PFSK-1 (cell line): ENCODE measurements around the gene OSTF1.

Source experiments
- POLR2AphosphoS5 ChIP-seq: IDR thresholded peaks from 2 replicates; pipeline ENCODE4 v1.6.1; 2012; ENCODE audit warnings: low read depth, mild to moderate bottlenecking, control low read depth, low read length, moderate library complexity
- REST ChIP-seq, 2 experiments: IDR thresholded peaks; 2 replicates each; pipeline versions ENCODE4 v1.6.1 to v1.8.0; 2011 to 2012; ENCODE audit warnings: low read depth in 2 of 2, low read length in 2 of 2, control low read depth in 1 of 2, inconsistent platforms in 1 of 2, mild to moderate bottlenecking in 1 of 2, moderate library complexity in 1 of 2; ENCODE audit not compliant: insufficient read depth in 1 of 2
- TAF1 ChIP-seq: IDR thresholded peaks from 2 replicates; pipeline ENCODE4 v1.6.1; 2012; ENCODE audit warnings: low read length, control low read depth, borderline replicate concordance; ENCODE audit not compliant: insufficient read depth

- no peak for TF ChIP-seq TAF1
- TF ChIP-seq REST (IDR thresholded peaks at IDR 0.05; ENCODE audit: insufficient read depth in 1 of 2, low read depth in 2 of 2, low read length in 2 of 2), result no peak
- TF ChIP-seq POLR2AphosphoS5, result no peak
Measured at GRCh38 chr9:75046725-75047345, 41.5 kb upstream of the OSTF1 start.
